C4-2B (cell line): ENCODE data around the gene EPS15.
"Not testable (repeated sequence)": the region's sequence is repeated elsewhere in the genome, so short reads cannot be mapped to it uniquely, and the experiment has no call there.

Experiments used
- H3K27ac ChIP-seq: fragments of 450-650 bp; 2 replicates; pipeline ENCODE4 v1.5.1; 2017
- CTCF ChIP-seq: fragments of 450-650 bp; conservative IDR thresholded peaks from 2 replicates; pipeline ENCODE4 v1.5.1; 2017; ENCODE audit warnings: mild to moderate bottlenecking
- ZFX ChIP-seq: fragments of 450-650 bp; IDR thresholded peaks from 2 replicates; pipeline ENCODE4 v1.6.1; 2017

EPS15 gene

GRCh38 chr1:51328279-51328678 lies 190.8 kb downstream of the EPS15 start:
- H3K27ac ChIP-seq, result no peak overlapping the region
- no peak for TF ChIP-seq ZFX
- TF ChIP-seq CTCF, result no peak

- TF ChIP-seq ZFX (no peak), CTCF (no peak)
- H3K27ac ChIP-seq, result no peak overlapping the region
These were observed 191.7 kb downstream of the EPS15 start for GRCh38 chr1:51327386-51327785.

- no peak for TF ChIP-seq ZFX
- no peak for TF ChIP-seq CTCF
- H3K27ac ChIP-seq, result no peak overlapping the region
These were observed 192.2 kb downstream of the EPS15 start for GRCh38 chr1:51326839-51327238.

GRCh38 chr1:51325878-51326755 lies 192.9 kb downstream of the EPS15 start:
- no peak overlapping the region for H3K27ac ChIP-seq
- TF ChIP-seq ZFX (no peak), CTCF (no peak)

DNA sequence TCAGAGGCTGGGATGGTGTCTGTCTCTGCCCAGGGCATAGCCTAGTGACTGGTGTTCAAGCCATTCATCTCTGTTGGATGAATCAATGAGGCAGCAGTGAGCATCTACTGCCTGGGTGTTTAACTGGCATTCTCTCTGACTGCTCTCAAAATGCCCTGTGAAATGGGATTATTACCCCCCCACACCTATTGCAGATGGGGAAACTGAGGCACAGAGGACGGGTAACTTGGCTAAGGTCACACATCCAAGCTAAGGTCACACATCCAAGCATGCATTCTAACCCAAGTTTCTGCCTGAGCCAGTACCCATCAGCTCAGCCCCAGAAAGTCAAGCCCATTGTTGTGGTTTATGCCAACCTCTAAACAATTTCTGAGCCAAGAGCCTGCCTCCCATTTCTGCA lies 193.7 kb downstream of the EPS15 start:
- TF ChIP-seq ZFX (no peak), CTCF (no peak)
- H3K27ac ChIP-seq, result no peak overlapping the region

GRCh38 chr1:51325011-51325385 lies 194.1 kb downstream of the EPS15 start:
- not testable (repeated sequence) for H3K27ac ChIP-seq

GRCh38 chr1:51324251-51325010 lies 194.6 kb downstream of the EPS15 start:
- TF ChIP-seq ZFX (no peak), CTCF (no peak)
- H3K27ac ChIP-seq, result no peak overlapping the region
